MM.1S (cell line): Measurements from ENCODE around the gene GM2A.

Experiments used
- CTCF ChIP-seq: fragments of 300-600 bp; sonication (generic); IDR thresholded peaks from 2 replicates; pipeline ENCODE4 v1.5.1; 2016; ENCODE audit warnings: antibody characterized with exemption, low read length, mixed read lengths
- EZH2 ChIP-seq: fragments of 300-600 bp; sonication (generic); optimal IDR thresholded peaks from 2 replicates; pipeline ENCODE3; 2017; ENCODE audit warnings: low read depth, mild to moderate bottlenecking, antibody characterized with exemption, low read length, mixed read lengths

- no peak for TF ChIP-seq EZH2
- no peak for TF ChIP-seq CTCF
Observed at GRCh38 chr5:151249281-151249680, 3.7 kb upstream of the GM2A start.
